C4-2B (cell line): ENCODE data around the gene LDLRAP1.

ENCODE experiments used
- CTCF ChIP-seq: fragments of 450-650 bp; conservative IDR thresholded peaks from 2 replicates; pipeline ENCODE4 v1.5.1; 2017; ENCODE audit warnings: mild to moderate bottlenecking
- ZFX ChIP-seq: fragments of 450-650 bp; IDR thresholded peaks from 2 replicates; pipeline ENCODE4 v1.6.1; 2017

DNA sequence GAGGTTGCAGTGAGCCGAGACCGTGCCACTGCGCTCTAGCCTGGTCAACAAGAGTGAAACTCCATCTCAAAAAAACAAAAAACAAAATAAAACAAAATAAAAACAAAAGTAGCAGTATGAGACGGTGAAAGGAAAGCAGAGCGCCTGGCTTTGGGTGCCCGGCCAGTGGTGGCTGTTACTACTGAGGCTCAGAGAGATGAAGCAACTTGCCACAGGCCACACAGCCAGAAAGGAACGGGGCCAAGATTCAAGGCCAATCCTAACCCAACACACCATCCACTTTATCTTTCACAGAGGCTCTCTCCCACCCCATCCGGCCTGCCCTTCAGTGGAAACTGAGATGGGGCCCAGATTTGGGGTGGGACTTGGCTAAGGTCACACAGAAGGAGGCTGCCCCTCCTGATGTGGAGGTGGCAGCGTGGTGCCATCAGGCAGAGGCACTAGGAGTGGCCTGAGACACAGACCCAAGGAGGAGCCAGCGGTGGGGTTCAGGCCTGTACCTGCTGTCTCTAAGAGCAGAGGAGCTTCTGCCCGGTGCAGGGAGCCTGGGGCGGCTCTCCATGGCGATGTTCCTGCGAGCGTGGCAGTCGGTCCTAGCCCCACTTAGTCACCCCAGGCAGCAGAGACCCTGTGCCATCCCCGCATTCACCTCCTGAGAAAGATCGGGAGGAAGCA is 33.2 kb downstream of the LDLRAP1 start:
- TF ChIP-seq CTCF (no peak), ZFX (no peak)
